GM10248 (cell line): ENCODE measurements around the gene DDX50.

ENCODE experiments used
- CTCF ChIA-PET: fragments of 300-600 bp; sonication (Branson Sonifier 250); formaldehyde crosslinking; extraction: SDS; loops from one replicate; lab custom pipeline; 2021; ENCODE audit warnings: antibody characterized with exemption; lab: Yijun Ruan, JAX
- POLR2A ChIA-PET: fragments of 350-650 bp; sonication (Branson Sonifier 250); formaldehyde crosslinking; extraction: SDS; loops from one replicate; lab custom pipeline; 2020; ENCODE audit warnings: antibody characterized with exemption; lab: Yijun Ruan, JAX
- DNase-seq: peaks from one replicate; pipeline ENCODE4 v3.0.0; 2012; ENCODE audit errors: extremely low spot score
- TF ChIP-seq, protein P1 (sequence below): IDR thresholded peaks from 2 replicates; pipeline ENCODE4 v1.5.1; 2012; ENCODE audit warnings: mild to moderate bottlenecking, low read depth; ENCODE audit errors: extremely low read depth, missing control alignments, control extremely low read depth

DDX50 gene

DNA sequence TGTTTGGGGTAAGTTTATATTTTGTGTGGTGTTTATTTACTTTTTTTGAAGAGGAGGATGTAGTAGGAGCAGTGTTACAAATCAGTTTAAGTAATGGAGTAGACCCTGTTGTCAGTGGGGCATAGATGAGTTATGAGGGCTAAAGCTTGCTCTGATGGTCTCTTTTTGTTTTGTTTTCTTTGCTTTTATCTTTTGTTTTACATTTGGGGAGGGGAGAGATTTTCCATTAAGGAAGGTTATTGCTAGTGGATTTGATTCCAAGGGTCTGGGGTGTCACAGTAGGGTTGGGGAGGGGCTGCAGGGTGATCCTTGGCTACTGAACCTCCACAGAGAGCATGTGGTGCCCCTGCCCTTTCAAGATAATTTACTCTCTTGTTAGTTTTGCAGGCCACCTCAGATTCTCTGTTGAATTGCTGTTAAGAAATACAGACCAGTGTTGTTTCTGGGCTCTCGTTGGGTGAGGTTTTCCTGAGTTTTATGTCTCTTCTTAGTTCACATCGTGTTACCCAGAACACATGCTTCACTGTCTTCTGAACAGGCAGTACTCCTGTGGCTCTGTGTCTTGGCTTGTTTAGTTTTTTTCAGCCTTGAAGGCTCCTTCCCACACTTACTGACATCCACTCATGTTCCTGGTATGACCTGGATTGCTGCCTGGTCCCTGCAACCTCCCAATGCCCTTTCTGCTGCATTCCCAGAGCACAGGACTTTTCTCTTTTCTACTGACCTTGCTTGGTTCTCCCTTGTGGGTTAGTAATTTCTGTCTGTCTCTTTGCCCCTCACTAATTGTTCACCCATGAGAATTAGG, 91.7 kb downstream of the DDX50 start:
- TF ChIP-seq, protein P1, sequence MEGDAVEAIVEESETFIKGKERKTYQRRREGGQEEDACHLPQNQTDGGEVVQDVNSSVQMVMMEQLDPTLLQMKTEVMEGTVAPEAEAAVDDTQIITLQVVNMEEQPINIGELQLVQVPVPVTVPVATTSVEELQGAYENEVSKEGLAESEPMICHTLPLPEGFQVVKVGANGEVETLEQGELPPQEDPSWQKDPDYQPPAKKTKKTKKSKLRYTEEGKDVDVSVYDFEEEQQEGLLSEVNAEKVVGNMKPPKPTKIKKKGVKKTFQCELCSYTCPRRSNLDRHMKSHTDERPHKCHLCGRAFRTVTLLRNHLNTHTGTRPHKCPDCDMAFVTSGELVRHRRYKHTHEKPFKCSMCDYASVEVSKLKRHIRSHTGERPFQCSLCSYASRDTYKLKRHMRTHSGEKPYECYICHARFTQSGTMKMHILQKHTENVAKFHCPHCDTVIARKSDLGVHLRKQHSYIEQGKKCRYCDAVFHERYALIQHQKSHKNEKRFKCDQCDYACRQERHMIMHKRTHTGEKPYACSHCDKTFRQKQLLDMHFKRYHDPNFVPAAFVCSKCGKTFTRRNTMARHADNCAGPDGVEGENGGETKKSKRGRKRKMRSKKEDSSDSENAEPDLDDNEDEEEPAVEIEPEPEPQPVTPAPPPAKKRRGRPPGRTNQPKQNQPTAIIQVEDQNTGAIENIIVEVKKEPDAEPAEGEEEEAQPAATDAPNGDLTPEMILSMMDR, result no peak
- ChIA-PET CTCF (interaction anchor here (3.1 kb wide), 1 partner anchor 13 kb away, joined by 23 read pairs; no protein-coding TSS in a partner anchor), POLR2A (no interaction called here)
- DNase-seq, result no peak
